T-helper 2 cell treated with Interferon-gamma antibody and Interleukin-4, amounts not matched to agents 100 ng/mL and 5 ng/mL, for 36 hours (primary cell): ENCODE data around the gene GSTCD. TPM values are rescaled to one million over a fixed set of nuclear protein-coding genes. Genes with fewer than 3 reads are reported as not detected.
"Not testable (repeated sequence)": the region's sequence is repeated elsewhere in the genome, so short reads cannot be mapped to it uniquely, and the experiment has no call there.

ENCODE experiments used
- intact Hi-C: fragments of 100-400 bp; cut with micrococcal nuclease; formaldehyde crosslinking; loops from one replicate; pipeline ENCODE4 v1.15.1; 2023
- total RNA-seq: library from RNA; stranded (reverse); gene quantifications from 2 replicates; pipeline ENCODE4 v1.2.3, GENCODE V29; 2022

Gene GSTCD
- total RNA-seq, 1 donor from 2014 or later, result 13.2 TPM

- intact Hi-C loops, result no loop called here
These were observed 98.9 kb downstream of the GSTCD start for GRCh38 chr4:105807496-105807895.

- intact Hi-C loops, result no loop called here
These were observed 99.6 kb downstream of the GSTCD start for GRCh38 chr4:105808030-105808749.

DNA sequence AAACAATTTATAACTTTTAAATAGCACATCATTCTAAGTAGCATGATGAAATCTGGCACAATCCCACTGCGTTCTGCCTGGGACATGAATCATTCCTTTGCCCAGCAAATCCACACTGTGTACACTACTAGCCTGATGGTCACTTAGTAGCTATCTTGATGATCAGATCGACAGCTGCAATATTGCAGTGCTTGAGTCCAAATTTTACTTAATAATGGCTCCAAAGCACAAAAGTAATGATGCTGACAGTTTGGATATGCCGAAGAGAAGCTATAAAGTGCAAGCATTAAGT, 100.1 kb downstream of the GSTCD start:
- intact Hi-C loops, result no loop called here

DNA sequence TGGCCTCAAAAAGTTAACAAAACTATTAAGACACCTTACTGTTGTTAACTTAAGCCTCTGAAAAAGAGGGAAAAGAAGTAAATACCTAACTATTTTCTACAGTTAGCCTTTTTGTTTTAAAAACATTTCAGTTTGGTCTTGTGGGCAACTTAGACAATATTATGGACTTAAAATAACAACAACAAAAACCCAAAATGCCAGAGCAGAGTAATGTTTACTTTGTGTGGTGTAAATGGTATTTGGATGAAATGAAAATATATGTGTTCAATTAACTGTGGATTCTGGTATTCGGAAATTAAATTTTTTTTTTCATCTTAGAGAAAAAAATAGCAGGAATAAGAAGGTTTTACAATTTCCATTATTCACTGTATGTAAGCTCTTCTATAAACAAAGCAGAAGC, 107.1 kb downstream of the GSTCD start:
- intact Hi-C loops, result no loop called here

GRCh38 chr4:105822061-105822460, 113.5 kb downstream of the GSTCD start:
- intact Hi-C loops, result no loop called here

GRCh38 chr4:105828074-105828473, 119.5 kb downstream of the GSTCD start:
- intact Hi-C loops, result no loop called here

GRCh38 chr4:105831189-105831588, 122.6 kb downstream of the GSTCD start:
- intact Hi-C loops, result no loop called here

- intact Hi-C loops, result no loop called here
These were observed 126.6 kb downstream of the GSTCD start for GRCh38 chr4:105835177-105835576.

DNA sequence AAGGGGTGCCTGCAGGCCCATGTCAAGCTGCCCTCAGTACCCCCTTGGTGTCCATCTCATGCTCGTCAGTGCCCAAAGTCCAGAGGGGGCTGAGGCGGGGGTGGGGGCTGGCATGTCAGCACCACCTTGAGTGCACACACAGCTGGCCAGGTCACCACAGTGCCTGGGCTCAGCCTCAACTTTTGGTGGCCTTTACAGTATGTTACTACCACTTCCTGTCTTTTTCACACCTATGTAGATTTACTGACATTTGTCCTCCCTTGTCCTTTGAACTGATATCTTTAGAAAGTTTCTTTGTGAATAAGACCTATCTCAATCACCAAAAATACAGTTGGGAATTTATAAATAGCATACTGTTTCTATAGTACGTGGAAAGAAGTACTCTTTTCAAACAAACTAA, 128.0 kb downstream of the GSTCD start:
- intact Hi-C loops, result no loop called here

- intact Hi-C loops, result no loop called here
These were observed 128.5 kb downstream of the GSTCD start for GRCh38 chr4:105837037-105837436.

DNA sequence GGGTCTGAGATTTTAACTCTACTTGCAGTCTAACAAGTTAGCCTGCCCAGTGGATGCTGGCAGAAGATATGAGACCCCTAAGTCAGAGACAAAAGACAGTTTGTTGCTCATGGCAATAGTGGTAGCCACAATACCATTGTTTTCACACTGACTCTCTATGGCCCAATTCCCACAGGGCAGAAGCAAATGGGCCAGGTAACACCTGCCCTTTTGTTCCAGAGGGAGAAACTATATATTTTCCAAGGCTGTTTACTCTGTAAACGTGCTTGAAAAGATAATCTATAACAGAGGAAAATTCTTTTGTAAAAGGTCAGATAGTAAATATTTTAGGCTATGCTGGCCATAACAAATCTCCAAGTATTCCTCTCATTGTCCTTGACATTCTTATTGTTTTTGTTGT, 129.5 kb downstream of the GSTCD start:
- intact Hi-C loops, result no loop called here

DNA sequence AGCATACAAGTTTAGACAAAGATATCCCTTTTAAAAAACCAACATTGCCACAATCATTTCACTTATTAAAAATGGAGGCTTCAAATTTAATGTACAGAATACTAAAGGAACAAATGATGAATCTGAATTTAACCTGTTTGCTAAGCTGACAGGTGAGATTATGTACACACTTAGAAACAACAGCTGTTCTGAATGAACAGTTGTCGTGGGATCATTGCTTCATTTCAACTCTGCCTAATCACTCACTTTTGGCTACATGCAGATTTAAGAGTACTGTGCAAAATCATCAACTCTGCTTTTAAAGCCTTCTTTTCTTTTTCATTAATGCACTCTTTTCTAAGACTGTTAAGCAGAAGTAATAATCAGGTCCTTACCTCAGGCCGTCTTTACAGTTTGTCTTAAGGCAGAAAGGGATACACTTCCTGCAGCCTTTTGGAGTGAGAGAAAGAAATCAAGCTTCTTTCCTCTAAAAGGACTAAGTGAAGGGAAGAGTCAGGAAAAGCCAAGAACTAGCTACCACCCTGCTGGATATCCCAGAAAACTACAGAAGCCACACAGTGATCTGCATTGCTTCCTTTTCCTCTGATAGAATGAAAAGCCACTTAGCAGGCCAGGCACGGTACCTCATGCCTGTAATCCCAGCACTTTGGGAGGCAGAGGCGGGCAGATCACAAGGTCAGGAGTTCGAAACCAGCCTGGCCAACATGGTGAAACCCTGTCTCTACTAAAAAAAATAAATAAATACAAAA, 132.0 kb downstream of the GSTCD start:
- intact Hi-C loops, result no loop called here

DNA sequence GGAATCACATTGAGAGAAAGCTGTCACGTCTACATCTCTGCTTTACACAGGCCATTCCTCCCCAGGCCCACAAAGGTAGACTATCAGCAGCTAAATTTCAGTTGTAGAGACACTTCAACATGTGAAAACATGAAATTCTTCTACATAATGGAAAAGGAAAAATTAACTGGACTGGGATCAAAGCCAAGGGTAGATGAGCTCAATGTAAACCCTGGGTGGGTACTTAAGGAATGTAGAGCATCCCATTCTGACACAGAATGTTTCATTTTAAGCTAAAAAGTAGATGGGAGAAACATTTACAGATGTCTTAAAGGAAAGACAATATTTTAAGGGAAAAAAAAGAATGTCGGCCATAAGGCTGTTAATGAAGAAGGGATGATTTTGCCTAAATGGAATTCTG, 135.4 kb downstream of the GSTCD start:
- intact Hi-C loops, result no loop called here

GRCh38 chr4:105845559-105845958, 137.0 kb downstream of the GSTCD start:
- intact Hi-C loops, result no loop called here

- intact Hi-C loops, result not testable (repeated sequence)
These were observed 139.8 kb downstream of the GSTCD start for GRCh38 chr4:105848359-105848758.

GRCh38 chr4:105851196-105851595, 142.6 kb downstream of the GSTCD start:
- intact Hi-C loops, result no loop called here

GRCh38 chr4:105852230-105852629, 143.6 kb downstream of the GSTCD start:
- intact Hi-C loops, result not testable (repeated sequence)

GRCh38 chr4:105858466-105859040, 150.0 kb downstream of the GSTCD start:
- intact Hi-C loops, result no loop called here

GRCh38 chr4:105859233-105859632, 150.6 kb downstream of the GSTCD start:
- intact Hi-C loops, result no loop called here

DNA sequence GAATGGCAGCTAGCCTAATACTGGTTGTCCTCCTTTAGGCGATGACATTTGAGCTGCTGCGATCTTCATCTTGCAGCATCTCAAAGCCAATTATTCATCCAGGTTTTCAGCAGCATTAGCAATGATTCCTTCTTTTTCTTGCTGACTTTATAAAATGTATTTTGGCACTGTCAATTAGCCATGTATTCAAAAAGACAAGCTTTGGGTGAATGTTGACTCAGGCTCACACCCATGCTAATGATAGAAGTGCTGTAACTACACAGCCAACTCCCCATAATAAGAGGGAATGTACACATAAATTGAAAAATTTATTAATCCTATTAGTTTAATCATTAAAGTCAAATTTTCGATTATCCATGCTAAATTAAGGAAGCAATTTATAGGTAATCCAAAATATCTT, 162.4 kb downstream of the GSTCD start:
- intact Hi-C loops, result no loop called here

- intact Hi-C loops, result no loop called here
These were observed 163.4 kb downstream of the GSTCD start for GRCh38 chr4:105871997-105872396.

- intact Hi-C loops, result no loop called here
These were observed 166.6 kb downstream of the GSTCD start for GRCh38 chr4:105875233-105875632.

GRCh38 chr4:105878668-105879067, 170.1 kb downstream of the GSTCD start:
- intact Hi-C loops, result no loop called here
